Keratinocyte (primary cell): ENCODE measurements around the gene LTC4S. TPM values are rescaled to one million over a fixed set of nuclear protein-coding genes. Genes with fewer than 3 reads are reported as not detected.

Source experiments
- DNase-seq: peaks from one replicate; pipeline ENCODE4 v3.0.0-alpha.2; 2011; ENCODE audit warnings: low read depth, missing footprints, low spot score
- FAIRE-seq: peaks from 2 replicates; lab custom pipeline; 2011; peaks lifted over from hg19 to GRCh38; lab: Jason Lieb, UNC
- H2AFZ ChIP-seq: 2 replicates; pipeline ENCODE4 v1.6.0; 2012; ENCODE audit warnings: low read length, control low read depth, inconsistent platforms; ENCODE audit not compliant: control insufficient read depth
- H3K27ac ChIP-seq: 2 replicates; pipeline ENCODE4 v1.5.1; 2011; ENCODE audit warnings: low read length; ENCODE audit not compliant: control insufficient read depth, insufficient read depth
- H3K27me3 ChIP-seq: 3 replicates; pipeline ENCODE4 v1.6.0; 2011; ENCODE audit warnings: low read length; ENCODE audit not compliant: control insufficient read depth, insufficient read depth; ENCODE audit errors: extremely low read depth
- H3K36me3 ChIP-seq, 2 experiments: 2 replicates in 1 of 2; 3 replicates in 1 of 2; pipeline ENCODE4 v1.5.1; 2011; ENCODE audit warnings: low read length in 2 of 2, mild to moderate bottlenecking in 1 of 2; ENCODE audit not compliant: control insufficient read depth in 2 of 2, insufficient read depth in 2 of 2; ENCODE audit errors: extremely low read depth in 1 of 2
- H3K4me1 ChIP-seq: 3 replicates; pipeline ENCODE4 v1.5.1; 2011; ENCODE audit warnings: low read length; ENCODE audit not compliant: control insufficient read depth, insufficient read depth; ENCODE audit errors: extremely low read depth
- H3K4me2 ChIP-seq: 3 replicates; pipeline ENCODE4 v1.6.0; 2011; ENCODE audit warnings: low read depth, low read length; ENCODE audit not compliant: control insufficient read depth, insufficient read depth; ENCODE audit errors: extremely low read depth
- H3K4me3 ChIP-seq, 3 experiments: fragments of 200-600 bp in 1 of 3; sonication (generic) in 1 of 3; 2 replicates in 2 of 3; 3 replicates in 1 of 3; pipeline ENCODE4 v1.5.1; 2011 to 2016; ENCODE audit warnings: low read length in 3 of 3, mild to moderate bottlenecking in 3 of 3, control low read depth in 2 of 3, inconsistent platforms in 1 of 3, low read depth in 1 of 3, mixed read lengths in 1 of 3, mixed run types in 1 of 3, moderate library complexity in 1 of 3; ENCODE audit not compliant: control insufficient read depth in 2 of 3, insufficient read depth in 2 of 3; ENCODE audit errors: extremely low read depth in 1 of 3
- H3K79me2 ChIP-seq: 2 replicates; pipeline ENCODE4 v1.6.0; 2012; ENCODE audit warnings: low read length; ENCODE audit not compliant: control insufficient read depth, insufficient read depth
- H3K9ac ChIP-seq: 3 replicates; pipeline ENCODE4 v1.6.0; 2011; ENCODE audit warnings: low read length; ENCODE audit not compliant: control insufficient read depth, insufficient read depth; ENCODE audit errors: extremely low read depth
- H3K9me1 ChIP-seq: 3 replicates; pipeline ENCODE4 v1.6.0; 2011; ENCODE audit warnings: low read length; ENCODE audit not compliant: control insufficient read depth, insufficient read depth; ENCODE audit errors: extremely low read depth
- H3K9me3 ChIP-seq: 2 replicates; pipeline ENCODE4 v1.5.1; 2012; ENCODE audit warnings: low read depth, low read length; ENCODE audit not compliant: control insufficient read depth
- H4K20me1 ChIP-seq: 3 replicates; pipeline ENCODE4 v1.6.0; 2011; ENCODE audit warnings: low read length; ENCODE audit not compliant: control insufficient read depth, insufficient read depth; ENCODE audit errors: extremely low read depth
- CTCF ChIP-seq, 3 experiments: IDR thresholded peaks in 1 of 3; conservative IDR thresholded peaks in 1 of 3; optimal IDR thresholded peaks in 1 of 3; 2 replicates in 2 of 3; 3 replicates in 1 of 3; pipeline versions ENCODE3 to v1.5.1; 2011; ENCODE audit warnings: low read length in 3 of 3, mild to moderate bottlenecking in 3 of 3, moderate library complexity in 2 of 3, control low read depth in 1 of 3, inconsistent platforms in 1 of 3; ENCODE audit not compliant: insufficient read depth in 2 of 3; ENCODE audit errors: extremely low read depth in 1 of 3
- EZH2 ChIP-seq: IDR thresholded peaks from one replicate; pipeline ENCODE4 v1.6.1; 2012; ENCODE audit warnings: inconsistent platforms, mild to moderate bottlenecking, low read length, moderate library complexity
- dilution Hi-C: fragments of 300-500 bp; cut with MboI; formaldehyde crosslinking; loops from one replicate; pipeline ENCODE4 v1.7.0; 2020; ENCODE audit warnings: low sequenced_read_pairs; ENCODE audit not compliant: extremely low pct_ligation_motif_present
- polyA plus RNA-seq, 5 experiments: library from polyadenylated mRNA; depleted of rRNA in 3 of 5; stranded (reverse) in 3 of 5; stranded (forward) in 1 of 5; unstranded in 1 of 5; fragments of >200 nt; gene quantifications; 1 replicate in 1 of 5; 2 replicates in 3 of 5; 3 replicates in 1 of 5; pipeline versions ENCODE4 v1.2.1 to v1.2.3, GENCODE V29; 2011 to 2012; ENCODE audit warnings: missing spikeins in 2 of 5, low read depth in 1 of 5, low replicate concordance in 1 of 5

LTC4S gene
- polyA plus RNA-seq, 1 donor (not counting 4 experiments of a cell fraction or from before 2014, with no cell fraction given), result not detected

DNA sequence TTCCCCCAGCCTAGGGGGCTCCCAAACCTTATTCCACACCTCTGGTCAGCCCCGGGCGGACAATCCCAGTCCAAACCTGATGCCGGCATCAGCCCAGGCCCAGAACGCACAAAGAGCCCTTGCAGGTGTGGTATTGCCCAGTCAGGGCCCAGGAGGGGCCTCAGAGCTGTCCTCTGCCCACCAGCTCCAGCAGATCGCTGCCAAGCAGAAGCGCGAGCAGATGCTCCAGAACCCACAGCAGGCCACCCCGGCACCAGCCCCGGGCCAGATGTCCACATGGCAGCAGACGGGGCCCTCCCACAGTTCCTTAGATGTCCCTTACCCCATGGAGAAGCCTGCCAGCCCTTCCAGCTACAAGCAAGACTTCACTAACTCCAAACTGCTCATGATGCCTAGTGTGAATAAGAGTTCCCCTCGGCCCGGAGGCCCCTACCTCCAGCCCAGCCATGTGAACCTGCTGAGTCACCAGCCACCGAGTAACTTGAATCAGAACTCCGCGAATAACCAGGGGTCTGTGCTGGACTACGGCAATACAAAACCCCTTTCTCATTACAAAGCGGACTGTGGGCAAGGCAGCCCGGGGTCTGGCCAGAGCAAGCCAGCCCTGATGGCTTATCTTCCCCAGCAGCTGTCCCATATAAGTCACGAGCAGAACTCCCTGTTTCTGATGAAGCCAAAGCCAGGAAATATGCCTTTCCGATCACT lies 27.6 kb upstream of the LTC4S start:
- FAIRE-seq, result no peak
- dilution Hi-C loops, result no loop called here

GRCh38 chr5:179766726-179767455 lies 26.9 kb upstream of the LTC4S start:
- H3K4me2 ChIP-seq, result no peak overlapping the region
- FAIRE-seq (no peak), DNase-seq (no peak)
- H3K27me3 ChIP-seq, result no peaks in the 10 kb centered on the region
- H3K36me3 ChIP-seq, result peaks cover 22 to 26% of the 10 kb centered on the region in 2 experiments
- TF ChIP-seq EZH2 (no peak), CTCF (optimal IDR thresholded peaks at IDR 0.05 in 1 of 3, IDR thresholded peaks at IDR 0.05 in 1 of 3, conservative IDR thresholded peaks at IDR 0.05 in 1 of 3; ENCODE audit: extremely low read depth in 1 of 3, insufficient read depth in 2 of 3, low read length in 3 of 3) (no peak)
- no peak overlapping the region for H3K27ac ChIP-seq
- no peak overlapping the region for H3K9ac ChIP-seq
- H3K4me3 ChIP-seq, result no peak overlapping the region
- peaks cover 15% of the 10 kb centered on the region for H3K79me2 ChIP-seq
- H4K20me1 ChIP-seq, result peaks cover 6% of the 10 kb centered on the region
- peaks cover 5% of the 10 kb centered on the region for H3K9me1 ChIP-seq
- no peaks in the 10 kb centered on the region for H3K9me3 ChIP-seq
- H2AFZ ChIP-seq, result no peak overlapping the region
- dilution Hi-C loops, result no loop called here
- H3K4me1 ChIP-seq, result peaks cover 37% of the 10 kb centered on the region

More for the DNA sequence above, 27.6 kb upstream of the LTC4S start:
- Histone ChIP-seq H3K4me2 (no peak overlapping the region), H3K79me2 (peaks cover 18% of the 10 kb centered on the region), H3K4me1 (peaks cover 41% of the 10 kb centered on the region), H3K27me3 (no peaks in the 10 kb centered on the region), H3K9ac (no peak overlapping the region), H3K9me3 (no peaks in the 10 kb centered on the region), H3K4me3 (no peak overlapping the region), H3K9me1 (peaks cover 6% of the 10 kb centered on the region), H3K36me3 (peaks cover 16 to 20% of the 10 kb centered on the region in 2 experiments), H3K27ac (peak overlapping the region; percentile 36), H4K20me1 (peaks cover 8% of the 10 kb centered on the region), H2AFZ (no peak overlapping the region)
- no peak for DNase-seq
- TF ChIP-seq EZH2 (no peak), CTCF (optimal IDR thresholded peaks at IDR 0.05 in 1 of 3, IDR thresholded peaks at IDR 0.05 in 1 of 3, conservative IDR thresholded peaks at IDR 0.05 in 1 of 3; ENCODE audit: extremely low read depth in 1 of 3, insufficient read depth in 2 of 3, low read length in 3 of 3) (no peak)
